WTC11 (cell line): Measurements from ENCODE around the gene KCTD11. TPM values are rescaled to one million over a fixed set of nuclear protein-coding genes. Genes with fewer than 3 reads are reported as not detected.

Experiments
- ELF4 ChIP-seq: sonication (generic); formaldehyde crosslinking; IDR thresholded peaks from 2 replicates; pipeline ENCODE4 v1.8.1; 2022; ENCODE audit warnings: low read depth, mild to moderate bottlenecking, moderate library complexity, missing genetic modification reagents
- ETV6 ChIP-seq: sonication (generic); formaldehyde crosslinking; IDR thresholded peaks from 2 replicates; pipeline ENCODE4 v1.8.1; 2022; ENCODE audit warnings: mild to moderate bottlenecking, missing genetic modification reagents
- HMGA2 ChIP-seq: fragments of 250-450 bp; sonication (Bioruptor Pico); IDR thresholded peaks from 2 replicates; pipeline ENCODE4 v1.4.0; 2021; ENCODE audit warnings: mild to moderate bottlenecking, moderate library complexity
- NFATC4 ChIP-seq: fragments of 250-450 bp; sonication (Bioruptor Pico); IDR thresholded peaks from 2 replicates; pipeline ENCODE4 v1.9.0; 2021; ENCODE audit warnings: mild to moderate bottlenecking
- NFE2L1 ChIP-seq: sonication (generic); formaldehyde crosslinking; IDR thresholded peaks from 2 replicates; pipeline ENCODE4 v1.8.1; 2023; ENCODE audit warnings: missing genetic modification reagents
- OVOL2 ChIP-seq: fragments of 250-450 bp; sonication (Bioruptor Pico); IDR thresholded peaks from 2 replicates; pipeline ENCODE4 v1.9.0; 2021; ENCODE audit warnings: mild to moderate bottlenecking, borderline replicate concordance
- PRRX2 ChIP-seq: fragments of 250-450 bp; sonication (Bioruptor Pico); IDR thresholded peaks from 2 replicates; pipeline ENCODE4 v1.8.0; 2021; ENCODE audit warnings: mild to moderate bottlenecking
- SP1 ChIP-seq: sonication (generic); formaldehyde crosslinking; conservative IDR thresholded peaks from 2 replicates; pipeline ENCODE4 v1.8.1; 2022; ENCODE audit warnings: missing genetic modification reagents
- ZNF121 ChIP-seq: sonication (generic); formaldehyde crosslinking; IDR thresholded peaks from 2 replicates; pipeline ENCODE4 v1.8.0; 2023; ENCODE audit warnings: missing genetic modification reagents
- ZNF396 ChIP-seq: fragments of 250-450 bp; sonication (Bioruptor Pico); IDR thresholded peaks from 2 replicates; pipeline ENCODE4 v1.8.0; 2021; ENCODE audit warnings: mild to moderate bottlenecking, moderate library complexity, borderline replicate concordance
- total RNA-seq: library from RNA; stranded (reverse); gene quantifications from 3 replicates; pipeline ENCODE4 v1.2.3, GENCODE V29; 2021
- TF ChIP-seq, protein P1 (sequence below): sonication (generic); formaldehyde crosslinking; IDR thresholded peaks from 2 replicates; pipeline ENCODE4 v1.8.1; 2023; ENCODE audit warnings: mild to moderate bottlenecking, missing genetic modification reagents, moderate library complexity
- TF ChIP-seq, protein P2 (sequence below): sonication (generic); formaldehyde crosslinking; IDR thresholded peaks from 2 replicates; pipeline ENCODE4 v1.8.0; 2022; ENCODE audit warnings: mild to moderate bottlenecking, missing genetic modification reagents
- TF ChIP-seq, protein P3 (sequence below): sonication (generic); formaldehyde crosslinking; IDR thresholded peaks from 2 replicates; pipeline ENCODE4 v1.8.1; 2022; ENCODE audit warnings: missing genetic modification reagents, borderline replicate concordance
- TF ChIP-seq, protein P4 (sequence below): fragments of 250-450 bp; sonication (Bioruptor Pico); conservative IDR thresholded peaks from 2 replicates; pipeline ENCODE4 v1.9.0; 2021; ENCODE audit warnings: mild to moderate bottlenecking
- TF ChIP-seq, protein P5 (sequence below): sonication (generic); formaldehyde crosslinking; IDR thresholded peaks from 2 replicates; pipeline ENCODE4 v1.8.0; 2023; ENCODE audit warnings: missing genetic modification reagents
- TF ChIP-seq, protein P6 (sequence below): sonication (generic); formaldehyde crosslinking; IDR thresholded peaks from 2 replicates; pipeline ENCODE4 v1.8.0; 2023; ENCODE audit warnings: mild to moderate bottlenecking, missing genetic modification reagents
- TF ChIP-seq, protein P7 (sequence below): sonication (generic); formaldehyde crosslinking; conservative IDR thresholded peaks from 2 replicates; pipeline ENCODE4 v1.8.1; 2023; ENCODE audit warnings: mild to moderate bottlenecking, low read depth, missing genetic modification reagents, moderate library complexity
- TF ChIP-seq, protein P8 (sequence below): sonication (generic); formaldehyde crosslinking; IDR thresholded peaks from 2 replicates; pipeline ENCODE4 v1.8.1; 2023; ENCODE audit warnings: mild to moderate bottlenecking, moderate library complexity, missing genetic modification reagents
- TF ChIP-seq, protein P9 (sequence below): sonication (generic); formaldehyde crosslinking; IDR thresholded peaks from 2 replicates; pipeline ENCODE4 v1.8.0; 2022; ENCODE audit warnings: mild to moderate bottlenecking, missing genetic modification reagents
- TF ChIP-seq, protein P10 (sequence below): sonication (generic); formaldehyde crosslinking; IDR thresholded peaks from 2 replicates; pipeline ENCODE4 v1.8.1; 2022; ENCODE audit warnings: mild to moderate bottlenecking, missing genetic modification reagents, moderate library complexity, borderline replicate concordance
- TF ChIP-seq, protein P11 (sequence below): fragments of 250-450 bp; sonication (Bioruptor Pico); IDR thresholded peaks from 2 replicates; pipeline ENCODE4 v1.9.0; 2021; ENCODE audit warnings: moderate library complexity, mild to moderate bottlenecking, inconsistent platforms, borderline replicate concordance

KCTD11 gene
- total RNA-seq, 1 experiment from 2014 or later: 8.1 TPM

DNA sequence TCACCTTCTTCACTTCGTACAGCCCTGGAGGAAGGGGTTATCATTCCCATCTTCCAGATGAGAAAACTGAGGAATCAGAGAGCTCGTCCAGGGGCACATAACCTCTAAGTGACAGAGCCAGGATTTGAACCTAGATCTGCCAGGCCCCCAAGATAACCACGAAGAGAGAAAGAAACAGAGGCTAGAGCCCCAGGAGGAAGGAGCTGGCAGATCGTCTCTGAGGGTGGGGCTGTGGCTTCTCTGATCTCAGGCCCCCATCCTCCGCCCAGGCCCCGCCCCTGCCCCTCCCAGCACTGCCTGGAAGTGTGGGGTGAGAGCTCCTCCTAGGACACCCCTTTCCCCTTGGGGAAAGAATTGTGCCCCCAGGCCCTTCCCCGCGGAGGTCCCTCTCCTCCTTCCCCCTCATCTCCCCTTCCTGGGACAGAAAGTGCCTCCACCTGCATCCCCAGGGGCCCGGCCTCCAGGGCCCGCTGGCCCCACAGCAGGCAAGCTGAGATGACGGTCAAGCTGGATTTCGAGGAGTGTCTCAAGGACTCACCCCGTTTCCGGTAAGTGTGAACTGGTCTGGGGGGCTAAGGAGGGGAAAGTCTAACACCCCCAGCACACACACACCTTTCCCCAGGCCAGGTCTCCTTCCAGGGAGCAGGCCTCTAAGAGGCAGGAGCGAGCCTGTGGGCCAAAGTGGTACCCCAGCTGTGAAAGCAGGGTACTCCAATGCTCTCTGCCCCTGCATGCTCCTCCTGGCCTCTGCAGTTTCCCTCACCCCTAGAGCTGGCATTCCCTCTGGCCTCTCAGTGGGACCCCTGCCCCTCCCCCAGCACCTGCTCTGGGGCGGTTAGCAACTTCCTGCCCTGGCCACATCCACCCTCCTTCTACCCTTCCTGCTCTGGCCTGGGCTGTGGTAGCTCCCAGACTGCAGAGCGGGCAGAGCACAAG is 15.5 kb upstream of the KCTD11 start, which contains the start of gene ACAP1 (continued):
- no peak for TF ChIP-seq ZNF396 (CRISPR knock-in tag)
- TF ChIP-seq, protein P1, sequence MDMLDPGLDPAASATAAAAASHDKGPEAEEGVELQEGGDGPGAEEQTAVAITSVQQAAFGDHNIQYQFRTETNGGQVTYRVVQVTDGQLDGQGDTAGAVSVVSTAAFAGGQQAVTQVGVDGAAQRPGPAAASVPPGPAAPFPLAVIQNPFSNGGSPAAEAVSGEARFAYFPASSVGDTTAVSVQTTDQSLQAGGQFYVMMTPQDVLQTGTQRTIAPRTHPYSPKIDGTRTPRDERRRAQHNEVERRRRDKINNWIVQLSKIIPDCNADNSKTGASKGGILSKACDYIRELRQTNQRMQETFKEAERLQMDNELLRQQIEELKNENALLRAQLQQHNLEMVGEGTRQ (CRISPR knock-in tag): no peak
- TF ChIP-seq, protein P2, sequence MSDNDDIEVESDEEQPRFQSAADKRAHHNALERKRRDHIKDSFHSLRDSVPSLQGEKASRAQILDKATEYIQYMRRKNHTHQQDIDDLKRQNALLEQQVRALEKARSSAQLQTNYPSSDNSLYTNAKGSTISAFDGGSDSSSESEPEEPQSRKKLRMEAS (CRISPR knock-in tag): peak; percentile 61
- no peak for TF ChIP-seq OVOL2
- TF ChIP-seq ETV6 (CRISPR knock-in tag): peak; percentile 73
- TF ChIP-seq, protein P3, sequence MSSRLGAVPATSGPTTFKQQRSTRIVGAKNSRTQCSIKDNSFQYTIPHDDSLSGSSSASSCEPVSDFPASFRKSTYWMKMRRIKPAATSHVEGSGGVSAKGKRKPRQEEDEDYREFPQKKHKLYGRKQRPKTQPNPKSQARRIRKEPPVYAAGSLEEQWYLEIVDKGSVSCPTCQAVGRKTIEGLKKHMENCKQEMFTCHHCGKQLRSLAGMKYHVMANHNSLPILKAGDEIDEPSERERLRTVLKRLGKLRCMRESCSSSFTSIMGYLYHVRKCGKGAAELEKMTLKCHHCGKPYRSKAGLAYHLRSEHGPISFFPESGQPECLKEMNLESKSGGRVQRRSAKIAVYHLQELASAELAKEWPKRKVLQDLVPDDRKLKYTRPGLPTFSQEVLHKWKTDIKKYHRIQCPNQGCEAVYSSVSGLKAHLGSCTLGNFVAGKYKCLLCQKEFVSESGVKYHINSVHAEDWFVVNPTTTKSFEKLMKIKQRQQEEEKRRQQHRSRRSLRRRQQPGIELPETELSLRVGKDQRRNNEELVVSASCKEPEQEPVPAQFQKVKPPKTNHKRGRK: no peak
- peak; percentile 79; the same call in 1 of the 2 replicates for TF ChIP-seq ZNF121 (CRISPR knock-in tag)
- TF ChIP-seq NFE2L1 (CRISPR knock-in tag): peak; percentile 71; the same call in 1 of the 2 replicates
- TF ChIP-seq, protein P4, sequence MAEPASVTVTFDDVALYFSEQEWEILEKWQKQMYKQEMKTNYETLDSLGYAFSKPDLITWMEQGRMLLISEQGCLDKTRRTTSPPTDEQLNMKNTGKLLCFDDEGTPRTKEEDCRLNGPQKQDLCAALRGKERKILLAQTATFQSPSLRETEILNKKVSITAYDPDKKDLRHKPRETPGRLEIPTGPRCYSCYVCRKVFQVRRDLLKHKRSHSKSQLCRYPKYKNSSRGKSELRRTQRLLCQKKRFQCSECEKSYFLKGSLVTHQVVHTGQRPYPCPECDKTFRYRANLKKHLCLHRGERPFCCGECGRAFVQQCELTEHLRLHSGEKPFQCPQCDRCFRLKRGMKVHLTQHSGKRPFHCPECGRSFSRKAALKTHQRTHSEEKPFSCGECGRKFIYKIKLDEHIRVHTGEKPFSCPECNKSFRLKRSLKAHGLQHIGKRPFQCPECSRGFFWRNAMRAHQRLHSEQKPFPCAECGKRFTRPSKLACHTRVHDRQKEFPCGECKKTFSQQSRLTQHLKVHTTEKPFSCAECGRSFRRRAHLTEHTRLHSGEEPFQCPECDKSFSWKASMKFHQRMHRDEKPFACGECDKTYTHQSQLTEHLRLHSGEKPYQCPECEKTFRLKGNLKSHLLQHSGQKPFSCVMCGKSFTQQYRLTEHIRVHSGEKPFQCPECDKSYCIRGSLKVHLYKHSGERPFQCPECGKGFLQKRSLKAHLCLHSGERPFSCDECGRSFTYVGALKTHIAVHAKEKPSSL: no peak
- TF ChIP-seq, protein P5, sequence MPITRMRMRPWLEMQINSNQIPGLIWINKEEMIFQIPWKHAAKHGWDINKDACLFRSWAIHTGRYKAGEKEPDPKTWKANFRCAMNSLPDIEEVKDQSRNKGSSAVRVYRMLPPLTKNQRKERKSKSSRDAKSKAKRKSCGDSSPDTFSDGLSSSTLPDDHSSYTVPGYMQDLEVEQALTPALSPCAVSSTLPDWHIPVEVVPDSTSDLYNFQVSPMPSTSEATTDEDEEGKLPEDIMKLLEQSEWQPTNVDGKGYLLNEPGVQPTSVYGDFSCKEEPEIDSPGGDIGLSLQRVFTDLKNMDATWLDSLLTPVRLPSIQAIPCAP (CRISPR knock-in tag): no peak
- TF ChIP-seq, protein P6, sequence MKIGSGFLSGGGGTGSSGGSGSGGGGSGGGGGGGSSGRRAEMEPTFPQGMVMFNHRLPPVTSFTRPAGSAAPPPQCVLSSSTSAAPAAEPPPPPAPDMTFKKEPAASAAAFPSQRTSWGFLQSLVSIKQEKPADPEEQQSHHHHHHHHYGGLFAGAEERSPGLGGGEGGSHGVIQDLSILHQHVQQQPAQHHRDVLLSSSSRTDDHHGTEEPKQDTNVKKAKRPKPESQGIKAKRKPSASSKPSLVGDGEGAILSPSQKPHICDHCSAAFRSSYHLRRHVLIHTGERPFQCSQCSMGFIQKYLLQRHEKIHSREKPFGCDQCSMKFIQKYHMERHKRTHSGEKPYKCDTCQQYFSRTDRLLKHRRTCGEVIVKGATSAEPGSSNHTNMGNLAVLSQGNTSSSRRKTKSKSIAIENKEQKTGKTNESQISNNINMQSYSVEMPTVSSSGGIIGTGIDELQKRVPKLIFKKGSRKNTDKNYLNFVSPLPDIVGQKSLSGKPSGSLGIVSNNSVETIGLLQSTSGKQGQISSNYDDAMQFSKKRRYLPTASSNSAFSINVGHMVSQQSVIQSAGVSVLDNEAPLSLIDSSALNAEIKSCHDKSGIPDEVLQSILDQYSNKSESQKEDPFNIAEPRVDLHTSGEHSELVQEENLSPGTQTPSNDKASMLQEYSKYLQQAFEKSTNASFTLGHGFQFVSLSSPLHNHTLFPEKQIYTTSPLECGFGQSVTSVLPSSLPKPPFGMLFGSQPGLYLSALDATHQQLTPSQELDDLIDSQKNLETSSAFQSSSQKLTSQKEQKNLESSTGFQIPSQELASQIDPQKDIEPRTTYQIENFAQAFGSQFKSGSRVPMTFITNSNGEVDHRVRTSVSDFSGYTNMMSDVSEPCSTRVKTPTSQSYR: peak; percentile 98
- TF ChIP-seq, protein P7, sequence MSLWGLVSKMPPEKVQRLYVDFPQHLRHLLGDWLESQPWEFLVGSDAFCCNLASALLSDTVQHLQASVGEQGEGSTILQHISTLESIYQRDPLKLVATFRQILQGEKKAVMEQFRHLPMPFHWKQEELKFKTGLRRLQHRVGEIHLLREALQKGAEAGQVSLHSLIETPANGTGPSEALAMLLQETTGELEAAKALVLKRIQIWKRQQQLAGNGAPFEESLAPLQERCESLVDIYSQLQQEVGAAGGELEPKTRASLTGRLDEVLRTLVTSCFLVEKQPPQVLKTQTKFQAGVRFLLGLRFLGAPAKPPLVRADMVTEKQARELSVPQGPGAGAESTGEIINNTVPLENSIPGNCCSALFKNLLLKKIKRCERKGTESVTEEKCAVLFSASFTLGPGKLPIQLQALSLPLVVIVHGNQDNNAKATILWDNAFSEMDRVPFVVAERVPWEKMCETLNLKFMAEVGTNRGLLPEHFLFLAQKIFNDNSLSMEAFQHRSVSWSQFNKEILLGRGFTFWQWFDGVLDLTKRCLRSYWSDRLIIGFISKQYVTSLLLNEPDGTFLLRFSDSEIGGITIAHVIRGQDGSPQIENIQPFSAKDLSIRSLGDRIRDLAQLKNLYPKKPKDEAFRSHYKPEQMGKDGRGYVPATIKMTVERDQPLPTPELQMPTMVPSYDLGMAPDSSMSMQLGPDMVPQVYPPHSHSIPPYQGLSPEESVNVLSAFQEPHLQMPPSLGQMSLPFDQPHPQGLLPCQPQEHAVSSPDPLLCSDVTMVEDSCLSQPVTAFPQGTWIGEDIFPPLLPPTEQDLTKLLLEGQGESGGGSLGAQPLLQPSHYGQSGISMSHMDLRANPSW (CRISPR knock-in tag): no peak
- TF ChIP-seq ELF4 (CRISPR knock-in tag): no peak
- TF ChIP-seq, protein P8, sequence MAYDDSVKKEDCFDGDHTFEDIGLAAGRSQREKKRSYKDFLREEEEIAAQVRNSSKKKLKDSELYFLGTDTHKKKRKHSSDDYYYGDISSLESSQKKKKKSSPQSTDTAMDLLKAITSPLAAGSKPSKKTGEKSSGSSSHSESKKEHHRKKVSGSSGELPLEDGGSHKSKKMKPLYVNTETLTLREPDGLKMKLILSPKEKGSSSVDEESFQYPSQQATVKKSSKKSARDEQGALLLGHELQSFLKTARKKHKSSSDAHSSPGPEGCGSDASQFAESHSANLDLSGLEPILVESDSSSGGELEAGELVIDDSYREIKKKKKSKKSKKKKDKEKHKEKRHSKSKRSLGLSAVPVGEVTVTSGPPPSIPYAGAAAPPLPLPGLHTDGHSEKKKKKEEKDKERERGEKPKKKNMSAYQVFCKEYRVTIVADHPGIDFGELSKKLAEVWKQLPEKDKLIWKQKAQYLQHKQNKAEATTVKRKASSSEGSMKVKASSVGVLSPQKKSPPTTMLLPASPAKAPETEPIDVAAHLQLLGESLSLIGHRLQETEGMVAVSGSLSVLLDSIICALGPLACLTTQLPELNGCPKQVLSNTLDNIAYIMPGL (CRISPR knock-in tag): no peak
- no peak for TF ChIP-seq NFATC4 (CRISPR knock-in tag)
- TF ChIP-seq, protein P9, sequence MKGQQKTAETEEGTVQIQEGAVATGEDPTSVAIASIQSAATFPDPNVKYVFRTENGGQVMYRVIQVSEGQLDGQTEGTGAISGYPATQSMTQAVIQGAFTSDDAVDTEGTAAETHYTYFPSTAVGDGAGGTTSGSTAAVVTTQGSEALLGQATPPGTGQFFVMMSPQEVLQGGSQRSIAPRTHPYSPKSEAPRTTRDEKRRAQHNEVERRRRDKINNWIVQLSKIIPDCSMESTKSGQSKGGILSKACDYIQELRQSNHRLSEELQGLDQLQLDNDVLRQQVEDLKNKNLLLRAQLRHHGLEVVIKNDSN: no peak
- TF ChIP-seq, protein P10, sequence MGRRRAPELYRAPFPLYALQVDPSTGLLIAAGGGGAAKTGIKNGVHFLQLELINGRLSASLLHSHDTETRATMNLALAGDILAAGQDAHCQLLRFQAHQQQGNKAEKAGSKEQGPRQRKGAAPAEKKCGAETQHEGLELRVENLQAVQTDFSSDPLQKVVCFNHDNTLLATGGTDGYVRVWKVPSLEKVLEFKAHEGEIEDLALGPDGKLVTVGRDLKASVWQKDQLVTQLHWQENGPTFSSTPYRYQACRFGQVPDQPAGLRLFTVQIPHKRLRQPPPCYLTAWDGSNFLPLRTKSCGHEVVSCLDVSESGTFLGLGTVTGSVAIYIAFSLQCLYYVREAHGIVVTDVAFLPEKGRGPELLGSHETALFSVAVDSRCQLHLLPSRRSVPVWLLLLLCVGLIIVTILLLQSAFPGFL (CRISPR knock-in tag): no peak
- TF ChIP-seq SP1 (CRISPR knock-in tag): peak; percentile 64
- TF ChIP-seq, protein P11, sequence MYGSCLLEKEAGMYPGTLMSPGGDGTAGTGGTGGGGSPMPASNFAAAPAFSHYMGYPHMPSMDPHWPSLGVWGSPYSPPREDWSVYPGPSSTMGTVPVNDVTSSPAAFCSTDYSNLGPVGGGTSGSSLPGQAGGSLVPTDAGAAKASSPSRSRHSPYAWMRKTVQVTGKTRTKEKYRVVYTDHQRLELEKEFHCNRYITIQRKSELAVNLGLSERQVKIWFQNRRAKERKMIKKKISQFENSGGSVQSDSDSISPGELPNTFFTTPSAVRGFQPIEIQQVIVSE (CRISPR knock-in tag): no peak
- no peak for TF ChIP-seq PRRX2 (CRISPR knock-in tag)
- TF ChIP-seq HMGA2 (CRISPR knock-in tag): no peak
